SK-N-MC (cell line): Measurements from ENCODE around the gene CDH4.

Experiments used
- EZH2 ChIP-seq: fragments of 200-600 bp; sonication (generic); IDR thresholded peaks from one replicate; pipeline ENCODE4 v1.6.1; 2017; ENCODE audit warnings: antibody characterized with exemption
- FOXP2 ChIP-seq: optimal IDR thresholded peaks from 2 replicates; pipeline ENCODE3; 2011; ENCODE audit warnings: mild to moderate bottlenecking, moderate library complexity; ENCODE audit not compliant: insufficient read depth; ENCODE audit errors: extremely low read length, control extremely low read depth
- POLR2AphosphoS5 ChIP-seq: IDR thresholded peaks from 2 replicates; pipeline ENCODE4 v1.6.1; 2012; ENCODE audit warnings: mild to moderate bottlenecking, low read depth, low read length, borderline replicate concordance

DNA sequence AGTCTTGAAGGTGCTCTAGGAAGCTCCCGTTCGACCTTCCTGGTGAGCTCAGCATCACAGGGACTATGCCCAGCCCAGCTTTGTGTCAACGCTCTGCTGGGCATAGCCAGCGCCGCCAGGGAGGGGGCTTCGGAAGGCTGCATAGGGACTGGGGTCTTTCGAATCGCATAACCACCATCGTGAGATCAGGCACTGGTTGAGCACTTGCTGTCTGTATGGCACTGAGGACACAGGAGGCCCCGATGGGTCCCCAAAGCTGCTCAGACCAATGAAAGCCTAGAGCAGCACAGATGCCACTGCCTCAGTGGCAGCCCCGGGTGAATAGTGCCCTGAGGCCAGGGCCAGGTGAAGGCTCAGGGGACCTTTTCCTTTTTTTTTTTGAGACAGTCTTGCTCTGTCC lies 716.9 kb downstream of the CDH4 start:
- TF ChIP-seq FOXP2, result no peak
- TF ChIP-seq POLR2AphosphoS5, result no peak
- TF ChIP-seq EZH2, result no peak
